Measurements from ENCODE around the gene POC1B.

- TF ChIP-seq MAX (IDR thresholded peaks at IDR 0.05; ENCODE audit: insufficient read depth, insufficient read length), result no peak
- no peak for TF ChIP-seq CTCF (IDR thresholded peaks at IDR 0.05; ENCODE audit: extremely low read depth in 1 of 2, insufficient read depth in 1 of 2, low read depth in 1 of 2, low read length in 2 of 2)
- TF ChIP-seq POLR2A (IDR thresholded peaks at IDR 0.05; ENCODE audit: low read depth, low read length), result no peak
- no peak for TF ChIP-seq POLR2AphosphoS5 (IDR thresholded peaks at IDR 0.05; ENCODE audit: insufficient read depth, low read depth, low read length)
- no peak for TF ChIP-seq EZH2 (IDR thresholded peaks at IDR 0.05; ENCODE audit: borderline replicate concordance, low read depth, low read length, severe bottlenecking)
These were observed 104.6 kb downstream of the POC1B start for GRCh38 chr12:89421092-89421835.

All from endothelial cell of umbilical vein (primary cell).